HG03442 (cell line): ENCODE data around the gene FAF1.
"Not testable (repeated sequence)": the region's sequence is repeated elsewhere in the genome, so short reads cannot be mapped to it uniquely, and the experiment has no call there.

Experiments used
- ATAC-seq: cut with Tn5 transposase; IDR thresholded peaks from one replicate; pipeline ENCODE4 v1.9.1; 2021; ENCODE audit warnings: mild to moderate bottlenecking, moderate library complexity; ENCODE audit not compliant: unreplicated experiment

The FAF1 gene

DNA sequence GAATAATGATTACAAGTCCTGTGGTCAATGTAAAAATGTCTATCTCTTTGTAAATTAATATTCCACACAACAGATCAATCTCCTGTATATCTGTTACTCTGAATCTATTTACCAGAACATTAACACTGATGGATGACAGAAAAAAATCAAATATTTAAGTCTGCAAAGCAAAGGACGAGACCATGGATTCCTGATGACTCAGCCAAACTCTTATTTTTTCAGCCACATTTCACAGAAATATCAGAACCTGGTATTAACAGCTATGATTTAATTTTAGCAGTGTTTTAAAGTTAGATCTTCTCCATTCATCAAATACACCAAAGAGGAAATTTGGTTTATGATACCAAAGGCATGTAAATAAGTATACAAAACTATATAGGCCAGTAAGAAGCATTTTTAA is 46.1 kb downstream of the FAF1 start:
- ATAC-seq: no peak

DNA sequence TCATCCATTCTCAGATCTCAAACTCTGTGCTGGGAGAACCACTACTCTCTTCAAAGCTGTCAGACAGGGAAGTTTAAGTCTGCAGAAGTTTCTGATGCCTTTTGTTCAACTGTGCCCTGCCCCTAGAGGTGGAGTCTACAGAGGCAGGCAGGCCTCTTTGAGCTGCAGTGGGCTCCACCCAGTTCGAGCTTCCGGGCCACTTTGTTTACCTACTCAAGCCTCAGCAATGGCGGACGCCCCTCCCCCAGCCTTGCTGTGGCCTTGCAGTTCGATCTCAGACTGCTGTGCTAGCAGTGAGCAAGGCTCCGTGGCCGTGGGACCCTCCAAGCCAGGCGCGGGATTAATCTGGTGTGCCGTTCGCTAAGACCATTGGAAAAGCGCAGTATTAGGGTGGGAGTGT is 49.7 kb downstream of the FAF1 start:
- ATAC-seq: not testable (repeated sequence)

DNA sequence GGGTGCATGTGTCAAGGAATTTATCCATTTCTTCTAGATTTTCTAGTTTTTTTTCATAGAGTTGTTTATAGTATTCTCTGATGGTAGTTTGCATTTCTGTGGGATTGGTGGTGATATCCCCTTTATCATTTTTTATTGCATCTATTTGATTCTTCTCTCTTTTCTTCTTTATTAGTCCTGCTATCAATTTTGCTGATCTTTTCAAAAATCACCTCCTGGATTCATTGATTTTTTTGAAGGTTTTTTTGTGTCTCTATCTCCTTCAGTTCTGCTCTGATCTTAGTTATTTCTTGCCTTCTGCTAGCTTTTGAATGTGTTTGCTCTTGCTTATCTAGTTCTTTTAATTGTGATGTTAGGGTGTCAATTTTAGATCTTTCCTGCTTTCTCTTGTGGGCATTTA is 52.5 kb downstream of the FAF1 start:
- ATAC-seq: not testable (repeated sequence)

DNA sequence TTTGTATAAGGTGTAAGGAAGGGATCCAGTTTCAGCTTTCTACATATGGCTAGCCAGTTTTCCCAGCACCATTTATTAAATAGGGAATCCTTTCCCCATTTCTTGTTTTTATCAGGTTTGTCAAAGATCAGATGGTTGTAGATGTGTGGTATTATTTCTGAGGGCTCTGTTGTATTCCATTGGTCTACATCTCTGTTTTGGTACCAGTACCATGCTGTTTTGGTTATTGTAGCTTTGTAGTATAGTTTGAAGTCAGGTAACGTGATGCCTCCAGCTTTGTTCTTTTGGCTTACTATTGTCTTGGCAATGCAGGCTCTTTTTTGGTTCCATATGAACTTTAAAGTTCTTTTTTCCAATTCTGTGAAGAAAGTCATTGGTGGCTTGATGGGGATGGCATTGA is 54.0 kb downstream of the FAF1 start:
- ATAC-seq: not testable (repeated sequence)

DNA sequence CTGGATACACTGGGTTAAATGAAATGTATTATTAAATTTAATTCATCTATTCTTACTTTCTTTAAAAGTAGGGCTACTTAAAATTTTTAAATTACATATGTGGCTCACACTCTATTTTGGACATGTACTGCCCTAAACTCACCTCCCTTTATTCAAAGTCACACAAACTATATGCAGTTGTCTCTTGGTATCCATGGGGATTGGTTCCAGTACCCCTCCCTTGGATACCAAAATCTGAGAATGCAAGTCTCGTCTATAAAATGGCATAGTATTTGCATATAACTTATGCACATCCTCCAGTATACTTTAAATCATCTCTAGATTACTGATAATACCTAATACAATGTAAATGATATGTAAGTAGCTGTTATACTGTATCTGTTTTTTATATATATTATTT is 57.6 kb downstream of the FAF1 start:
- ATAC-seq: no peak

DNA sequence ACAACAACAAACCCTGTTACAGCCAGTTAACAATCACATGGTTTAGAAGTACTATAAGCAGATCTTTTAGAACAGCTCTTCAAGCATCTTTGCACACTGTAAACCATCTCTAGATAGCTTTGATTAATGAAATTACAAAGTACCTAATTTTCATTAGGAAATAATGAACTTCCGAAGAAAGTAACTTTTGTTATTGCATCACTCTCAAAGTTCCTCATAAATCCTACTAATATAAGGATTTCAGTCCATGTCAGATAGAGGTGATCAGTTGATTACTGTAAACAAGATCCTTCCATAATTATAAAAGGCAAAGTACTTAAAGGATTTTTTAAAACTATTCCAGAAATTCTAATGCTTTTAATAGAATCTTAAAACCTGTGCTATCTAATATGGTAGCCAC is 58.2 kb downstream of the FAF1 start:
- ATAC-seq: no peak

DNA sequence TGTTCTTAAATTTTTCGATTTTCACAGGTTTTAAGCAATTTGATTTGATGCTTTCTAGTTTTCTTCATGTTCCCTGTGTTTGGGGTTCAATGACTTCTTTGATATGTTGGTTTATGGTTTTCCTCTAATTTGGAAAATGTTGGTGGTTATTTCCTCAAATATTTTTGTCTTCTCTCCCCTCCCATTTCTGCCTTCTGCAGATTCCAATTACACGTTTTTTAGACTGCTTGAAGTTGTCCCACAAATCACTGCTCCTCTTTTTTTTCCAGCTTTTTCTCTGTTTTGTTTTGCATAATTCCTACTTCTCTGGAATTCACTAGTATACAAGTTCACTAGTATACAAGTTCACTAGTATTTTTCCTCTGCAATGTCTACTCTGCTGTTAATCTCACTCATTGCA is 61.3 kb downstream of the FAF1 start:
- ATAC-seq: no peak

DNA sequence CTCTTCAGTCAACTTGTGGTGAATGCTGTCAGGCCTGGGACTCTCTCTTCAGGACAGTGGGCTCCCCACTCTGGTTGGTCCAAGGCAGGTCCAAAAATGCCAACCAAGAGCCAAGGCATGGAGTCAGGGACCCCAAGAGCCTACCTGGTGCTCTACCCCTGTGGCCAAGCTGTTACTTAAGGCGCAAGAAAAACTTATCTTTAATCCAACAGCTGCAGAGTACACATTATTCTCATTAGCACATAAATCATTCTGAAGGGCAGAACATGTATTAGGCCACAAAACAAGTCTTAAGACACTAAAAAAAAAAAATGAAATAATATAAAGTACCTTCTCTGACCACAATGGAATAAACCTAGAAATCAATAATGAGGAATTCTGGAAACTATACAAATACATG is 65.7 kb downstream of the FAF1 start:
- ATAC-seq: no peak

DNA sequence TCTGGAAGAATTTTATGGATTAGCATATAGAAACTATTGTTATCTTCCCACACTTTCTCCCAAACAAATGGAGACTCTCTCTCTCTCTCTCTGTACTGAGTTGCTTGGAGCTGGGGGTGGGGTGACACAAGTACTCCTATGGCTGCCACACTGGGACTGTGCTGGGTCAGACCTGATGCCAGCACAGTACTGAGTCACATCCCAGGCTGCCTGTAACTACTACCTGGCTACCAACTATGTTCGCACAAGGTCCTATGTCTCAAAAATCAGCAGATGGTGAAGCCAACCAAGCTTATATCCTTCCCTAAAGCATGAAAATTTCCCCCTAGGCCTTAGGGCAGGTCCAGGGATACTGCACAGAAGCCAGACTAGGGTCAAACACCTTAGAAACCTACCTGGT is 66.6 kb downstream of the FAF1 start:
- no peak for ATAC-seq

DNA sequence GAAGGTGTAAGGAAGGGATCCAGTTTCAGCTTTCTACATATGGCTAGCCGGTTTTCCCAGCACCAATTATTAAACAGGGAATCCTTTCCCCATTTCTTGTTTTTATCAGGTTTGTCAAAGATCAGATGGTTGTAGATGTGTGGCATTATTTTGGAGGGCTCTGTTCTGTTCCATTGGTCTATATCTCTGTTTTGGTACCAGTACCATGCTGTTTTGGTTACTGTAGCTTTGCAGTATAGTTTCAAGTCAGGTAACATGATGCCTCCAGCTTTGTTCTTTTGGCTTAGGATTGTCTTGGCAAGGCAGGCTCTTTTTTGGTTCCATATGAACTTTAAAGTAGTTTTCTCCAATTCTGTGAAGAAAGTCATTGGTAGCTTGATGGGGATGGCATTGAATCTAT is 72.5 kb downstream of the FAF1 start:
- not testable (repeated sequence) for ATAC-seq

DNA sequence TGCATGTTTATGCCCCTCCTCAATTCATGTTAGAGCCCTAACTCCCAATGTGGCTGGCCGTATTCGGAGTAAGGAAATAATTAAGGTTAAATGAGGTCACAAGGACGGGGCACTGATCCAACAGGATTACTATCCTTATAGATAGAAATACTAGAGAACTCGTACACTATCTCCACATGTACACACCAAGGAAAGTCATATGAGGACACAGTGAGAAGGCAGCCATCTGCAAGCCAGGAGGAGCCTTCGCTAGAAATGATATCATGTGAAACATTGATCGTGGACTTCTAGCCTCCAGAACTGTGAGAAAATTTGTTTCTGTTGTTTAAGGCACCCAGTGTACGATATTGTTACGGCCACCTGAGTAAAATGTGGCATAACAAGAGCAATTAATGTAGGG is 79.7 kb downstream of the FAF1 start:
- ATAC-seq: no peak

DNA sequence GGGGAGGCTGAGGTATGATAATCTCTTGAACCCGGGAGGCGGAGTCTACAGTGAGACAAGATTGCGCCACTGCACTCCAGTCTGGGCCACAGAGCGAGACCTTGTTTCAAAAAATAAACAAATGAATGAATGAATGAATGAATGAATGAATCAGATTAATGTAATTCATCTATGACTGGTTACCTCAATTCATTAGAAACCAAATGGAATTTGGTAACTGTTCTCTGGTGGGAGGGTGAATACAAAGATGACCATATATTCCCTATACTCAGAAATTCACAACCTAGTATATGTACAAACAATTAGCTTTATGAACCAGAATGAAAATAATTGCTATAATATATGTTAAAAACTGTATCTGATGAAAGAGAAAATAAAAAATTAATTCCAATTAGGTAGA is 80.9 kb downstream of the FAF1 start:
- no peak for ATAC-seq

DNA sequence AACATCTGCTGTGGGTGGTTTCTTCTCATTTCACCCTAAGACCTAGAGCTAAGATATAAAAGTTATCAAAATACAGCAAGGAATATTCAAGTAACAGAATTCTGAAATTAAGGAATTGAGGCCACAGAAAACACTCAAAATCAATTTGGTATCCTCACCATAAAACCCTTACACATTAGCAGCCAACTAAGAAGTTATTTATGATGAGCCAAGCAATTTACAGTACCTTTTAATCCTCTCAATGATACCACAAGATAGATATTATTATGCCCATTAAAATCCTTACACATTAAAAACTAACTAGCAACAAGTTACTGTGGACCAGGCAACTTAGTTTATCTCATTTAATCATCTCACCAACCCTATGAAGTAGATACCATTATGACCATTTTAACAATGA is 81.6 kb downstream of the FAF1 start:
- ATAC-seq: no peak

DNA sequence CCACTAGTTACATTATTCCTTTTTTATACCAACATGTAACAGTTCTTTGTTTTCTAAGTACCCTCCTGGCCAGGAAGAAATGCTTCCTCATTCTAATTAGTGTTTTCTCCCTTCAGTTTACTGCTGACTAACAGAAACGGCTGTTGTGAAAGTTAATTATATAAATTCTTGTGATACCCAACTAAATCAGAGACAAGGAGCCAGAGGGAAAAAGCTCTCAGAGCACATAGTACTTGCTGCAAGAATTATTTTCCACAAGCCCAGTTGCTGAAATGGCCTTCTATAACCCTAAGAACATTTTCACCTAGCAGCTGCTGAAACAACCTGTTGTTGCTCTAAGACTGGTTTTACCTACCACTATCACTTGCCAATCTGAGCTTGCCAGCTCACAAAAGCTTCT is 82.4 kb downstream of the FAF1 start:
- ATAC-seq: no peak

DNA sequence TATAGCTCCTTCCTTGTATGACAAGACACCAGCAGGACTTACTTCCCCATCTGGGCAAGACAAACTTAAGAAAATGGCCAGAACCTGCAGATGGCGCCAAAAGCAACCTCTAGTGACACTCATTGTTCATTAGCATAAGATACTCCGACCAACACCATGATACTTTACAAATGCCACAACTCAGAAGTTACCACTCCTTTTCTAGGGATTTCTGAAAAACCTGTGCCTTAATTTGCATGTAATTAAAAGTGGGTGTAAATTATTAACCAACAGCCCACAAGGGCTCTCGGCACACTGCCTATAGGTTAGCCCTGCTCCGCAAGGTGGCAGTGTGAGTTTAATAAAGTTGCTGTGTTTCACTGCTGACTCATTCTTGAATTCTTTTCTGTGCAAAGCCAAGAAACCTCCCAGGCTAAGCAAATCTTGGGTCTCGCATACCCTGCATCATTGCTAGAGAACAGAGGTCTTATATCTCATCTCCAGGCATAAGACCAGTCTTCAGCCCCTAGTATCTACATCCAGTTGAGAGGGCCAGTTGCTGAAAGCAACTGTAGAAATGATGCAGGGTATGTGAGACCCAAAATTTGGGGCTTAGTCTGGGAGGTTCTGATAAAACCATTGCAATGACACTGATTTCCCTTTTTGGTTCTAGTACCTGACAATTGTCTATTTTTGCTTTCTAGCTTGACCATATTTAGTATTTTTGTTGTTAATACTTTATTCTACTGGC is 86.4 kb downstream of the FAF1 start:
- ATAC-seq: peak; percentile 94

DNA sequence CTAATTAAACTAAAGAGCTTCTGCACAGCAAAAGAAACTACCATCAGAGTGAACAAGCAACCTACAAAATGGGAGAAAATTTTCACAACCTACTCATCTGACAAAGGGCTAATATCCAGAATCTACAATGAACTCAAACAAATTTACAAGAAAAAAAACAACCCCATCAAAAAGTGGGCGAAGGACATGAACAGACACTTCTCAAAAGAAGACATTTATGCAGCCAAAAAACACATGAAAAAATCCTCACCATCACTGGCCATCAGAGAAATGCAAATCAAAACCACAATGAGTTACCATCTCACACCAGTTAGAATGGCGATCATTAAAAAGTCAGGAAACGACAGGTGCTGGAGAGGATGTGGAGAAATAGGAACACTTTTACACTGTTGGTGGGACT is 95.2 kb downstream of the FAF1 start:
- ATAC-seq: not testable (repeated sequence)

DNA sequence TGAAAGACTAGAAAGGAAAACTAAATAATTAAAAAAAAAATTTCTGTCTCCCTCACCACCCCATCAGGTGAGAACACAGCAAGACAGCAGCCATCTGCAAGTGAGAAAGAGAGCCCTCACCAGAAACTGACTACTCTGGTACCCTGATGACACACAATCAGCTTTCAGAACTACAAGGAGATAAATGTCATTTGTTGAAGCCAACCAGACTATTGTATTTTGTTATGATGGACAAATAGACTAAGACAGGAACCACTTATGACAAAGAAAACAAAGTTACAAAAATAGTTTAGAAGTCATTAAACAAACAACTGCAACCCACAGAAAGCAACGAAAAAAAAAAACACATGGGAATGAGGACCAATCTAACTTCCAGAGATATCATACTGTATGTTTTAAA is 98.3 kb downstream of the FAF1 start:
- ATAC-seq: no peak

DNA sequence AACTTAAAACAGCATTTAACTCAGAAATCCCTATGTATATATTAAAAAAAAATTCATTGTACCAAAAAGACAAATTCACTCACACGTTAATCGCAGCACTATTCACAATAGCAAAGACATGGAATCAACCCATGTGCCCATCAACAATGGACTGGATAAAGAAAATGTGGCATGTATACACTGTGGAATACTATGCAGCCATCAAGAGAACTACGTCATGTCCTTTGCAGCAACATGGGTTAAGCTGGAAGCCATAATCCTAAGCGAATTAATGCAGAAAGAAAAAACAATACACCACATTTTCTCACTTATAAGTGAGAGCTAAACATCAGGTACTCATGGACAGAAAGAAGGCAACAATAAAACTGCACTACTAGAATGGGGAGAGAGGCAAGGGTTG is 99.4 kb downstream of the FAF1 start:
- ATAC-seq: no peak

DNA sequence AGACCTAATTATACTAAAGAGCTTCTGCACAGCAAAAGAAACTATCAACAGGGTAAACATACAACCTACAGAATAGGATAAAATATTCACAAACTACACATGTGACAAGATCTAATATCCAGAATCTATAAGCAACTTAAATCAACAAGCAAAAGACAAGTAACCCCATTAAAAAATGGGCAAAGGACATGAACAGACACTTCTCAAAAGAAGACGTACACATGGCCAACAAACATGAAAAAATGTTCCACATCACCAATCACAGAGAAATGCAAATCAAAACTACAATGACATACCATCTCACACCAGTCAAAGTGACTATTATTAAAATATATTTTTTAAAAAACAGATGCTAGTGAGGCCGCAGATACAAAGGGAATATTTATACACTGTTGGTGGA is 99.8 kb downstream of the FAF1 start:
- ATAC-seq: no peak

DNA sequence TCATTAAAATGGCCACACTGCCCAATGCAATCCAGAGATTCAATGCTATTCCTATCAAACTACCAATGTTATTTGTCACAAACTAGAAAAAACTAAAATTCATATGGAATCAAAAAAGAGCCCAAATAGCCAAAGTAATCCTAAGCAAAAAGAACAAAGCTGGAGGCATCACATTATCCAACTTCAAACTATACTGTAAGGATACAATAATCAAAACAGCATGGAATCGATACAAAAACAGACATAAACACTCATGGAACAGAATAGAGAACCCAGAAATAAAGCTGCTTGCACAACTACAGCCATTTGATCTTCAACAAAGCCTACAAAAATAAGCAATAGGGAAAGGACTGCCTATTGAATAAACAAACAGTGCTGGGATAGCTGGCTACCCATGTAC is 100.4 kb downstream of the FAF1 start:
- no peak for ATAC-seq

DNA sequence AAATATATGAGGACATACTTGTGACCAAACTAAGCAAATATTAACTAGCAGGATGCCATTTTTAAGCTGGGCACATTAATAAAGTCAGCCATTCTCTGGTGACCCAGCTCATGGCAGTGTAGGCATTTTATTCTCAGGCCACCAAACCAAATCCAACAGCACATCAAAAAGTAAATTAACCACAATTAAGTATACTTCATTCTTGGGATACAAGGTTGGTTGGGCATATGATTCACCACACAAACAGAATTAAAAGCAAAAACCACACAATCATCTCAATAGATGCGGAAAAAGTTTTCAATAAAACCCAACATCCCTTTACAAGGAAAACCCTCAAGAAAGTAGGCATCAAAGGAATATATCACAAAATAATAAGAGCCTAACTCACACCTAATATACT is 101.3 kb downstream of the FAF1 start:
- no peak for ATAC-seq

DNA sequence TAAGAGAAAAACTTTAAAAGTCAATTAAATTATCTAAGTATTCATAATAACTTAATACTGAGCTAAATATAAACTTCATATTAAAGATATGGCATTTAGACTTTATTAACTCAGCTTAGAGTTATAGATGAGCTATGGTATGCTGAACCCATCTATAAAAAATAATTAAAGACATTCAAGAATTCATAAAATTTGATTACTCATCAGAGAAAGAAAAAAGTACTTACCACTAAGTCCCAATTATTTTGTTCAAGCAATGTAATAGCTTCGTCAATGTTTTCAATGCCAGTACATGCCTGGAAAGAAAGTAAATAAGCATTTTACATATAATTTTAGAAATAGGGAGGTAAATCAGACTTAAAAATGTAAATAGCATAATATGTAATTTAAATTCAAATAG is 102.4 kb downstream of the FAF1 start:
- ATAC-seq: no peak

DNA sequence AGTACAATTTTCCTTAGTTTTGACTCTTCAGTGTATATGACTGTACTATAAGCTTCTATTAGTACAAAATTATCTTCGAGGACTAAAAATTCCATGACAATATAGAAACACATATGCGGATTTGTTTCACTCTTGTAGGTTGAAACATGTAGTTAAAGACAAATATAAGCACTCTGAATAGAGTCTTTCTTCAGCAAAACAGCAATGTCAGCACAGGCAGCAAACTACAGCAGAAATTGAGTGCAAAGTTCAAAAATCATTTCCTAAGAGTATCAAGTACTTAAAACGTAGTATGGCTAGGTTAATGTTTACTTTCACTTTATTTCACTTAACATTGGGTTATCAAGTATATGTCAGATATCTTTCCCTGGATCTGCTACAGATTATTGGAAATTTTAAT is 106.7 kb downstream of the FAF1 start:
- no peak for ATAC-seq
